AG08396 (cell line): ENCODE data around the gene SOAT2.
"Not testable (repeated sequence)": the region's sequence is repeated elsewhere in the genome, so short reads cannot be mapped to it uniquely, and the experiment has no call there.

ENCODE experiments used
- DNase-seq: peaks from one replicate; pipeline ENCODE4 v3.0.0; 2012; ENCODE audit warnings: low spot score, mixed read lengths

SOAT2 gene

DNA sequence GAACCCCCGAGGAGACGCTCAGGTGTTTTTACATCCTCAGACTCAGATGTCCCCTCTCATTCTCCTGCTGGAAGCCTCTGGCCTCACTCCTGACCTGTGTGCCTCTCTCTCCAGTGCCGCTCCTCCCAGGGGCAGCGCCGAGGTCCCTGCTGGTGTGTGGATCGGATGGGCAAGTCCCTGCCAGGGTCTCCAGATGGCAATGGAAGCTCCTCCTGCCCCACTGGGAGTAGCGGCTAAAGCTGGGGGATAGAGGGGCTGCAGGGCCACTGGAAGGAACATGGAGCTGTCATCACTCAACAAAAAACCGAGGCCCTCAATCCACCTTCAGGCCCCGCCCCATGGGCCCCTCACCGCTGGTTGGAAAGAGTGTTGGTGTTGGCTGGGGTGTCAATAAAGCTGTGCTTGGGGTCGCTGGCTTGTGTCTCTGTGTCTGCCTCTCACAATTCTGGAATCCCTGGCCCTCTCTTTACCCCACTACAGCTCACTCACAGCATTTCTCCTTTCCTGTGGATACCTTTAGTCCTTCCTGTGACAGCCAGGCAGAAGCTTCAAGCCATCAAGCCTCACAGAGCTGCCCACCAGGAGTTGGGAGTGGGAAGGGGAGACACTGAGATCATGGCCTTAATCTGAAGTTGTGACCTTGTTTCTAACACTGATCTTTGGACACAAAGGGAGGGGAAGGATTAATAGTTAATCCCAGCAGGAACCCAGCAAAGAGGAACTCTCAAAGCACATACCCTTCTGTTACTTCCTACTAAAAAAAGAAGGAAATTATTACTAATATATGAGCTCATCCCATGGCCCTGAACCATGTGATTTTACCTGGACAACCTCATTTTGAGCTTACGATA lies 1.1 kb upstream of the SOAT2 start:
- no peak for DNase-seq

DNA sequence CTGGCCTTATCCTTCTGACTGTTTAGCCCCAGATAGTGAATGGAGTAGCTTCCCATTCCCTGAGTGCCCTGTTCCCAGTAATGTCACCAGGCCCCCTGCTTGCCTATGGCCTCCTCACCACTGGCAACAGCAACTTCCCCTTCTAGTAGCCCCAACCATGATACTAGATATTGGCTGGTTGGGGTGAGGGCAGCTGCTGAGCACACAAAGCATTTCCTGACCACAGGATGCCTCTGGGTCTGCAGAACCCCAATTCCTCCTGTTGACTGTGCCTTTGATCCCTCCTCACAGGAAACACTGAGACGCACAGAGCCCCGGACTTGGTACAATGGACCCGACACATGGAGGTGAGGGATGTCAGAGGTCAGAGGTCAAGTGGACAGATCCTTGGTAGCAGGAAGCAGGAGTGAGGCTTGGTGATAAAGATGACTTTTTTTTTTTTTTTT lies 597 bp downstream of the SOAT2 start:
- DNase-seq: no peak

DNA sequence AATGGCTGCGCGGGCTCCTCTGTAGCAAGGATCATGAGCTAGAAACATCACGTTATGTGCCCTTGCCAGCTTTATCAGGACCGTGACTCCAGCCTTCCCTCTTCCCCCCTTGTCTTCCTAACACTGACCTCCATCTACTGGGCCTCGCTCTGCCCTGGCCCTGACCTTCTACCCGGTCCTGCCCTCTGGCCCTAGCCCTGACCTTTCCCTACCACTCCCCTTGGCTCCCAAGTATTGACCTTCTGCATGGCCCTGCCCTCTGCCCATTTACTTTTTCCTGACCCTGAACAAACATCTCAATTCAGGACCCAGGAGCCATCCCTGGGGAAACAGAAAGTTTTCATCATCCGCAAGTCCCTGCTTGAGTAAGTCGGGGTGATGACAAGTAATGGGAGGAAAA lies 2.0 kb downstream of the SOAT2 start:
- DNase-seq: no peak

DNA sequence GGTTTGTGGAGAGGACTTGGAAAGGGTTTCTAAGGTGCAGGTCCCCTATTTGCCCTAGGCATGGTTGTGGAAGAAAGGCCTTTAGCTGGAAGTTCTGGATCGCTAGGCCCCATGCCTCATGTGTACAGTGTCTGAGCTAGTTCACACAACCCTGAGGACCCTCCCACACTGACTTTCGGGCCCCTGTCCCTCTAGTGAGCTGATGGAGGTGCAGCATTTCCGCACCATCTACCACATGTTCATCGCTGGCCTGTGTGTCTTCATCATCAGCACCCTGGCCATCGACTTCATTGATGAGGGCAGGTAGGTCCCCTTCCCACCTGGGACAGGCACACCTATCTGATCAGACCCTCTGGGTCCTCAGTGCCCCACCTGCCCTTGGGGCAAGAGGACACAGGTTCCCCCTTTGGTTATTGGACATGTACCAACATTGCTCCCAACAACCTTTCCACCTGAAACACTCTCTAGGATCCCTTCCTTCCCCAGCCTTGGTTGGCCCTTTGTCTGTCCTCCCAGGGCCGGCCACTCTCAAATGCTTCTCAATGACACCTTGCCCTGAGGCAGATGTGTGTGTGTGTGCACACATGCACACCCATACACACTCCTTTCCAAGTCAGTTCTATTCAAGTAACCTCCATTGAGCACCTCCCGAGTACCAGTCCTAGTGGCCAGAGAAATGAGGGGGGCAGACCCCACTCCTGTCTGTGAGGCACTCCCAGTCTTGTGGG lies 2.6 kb downstream of the SOAT2 start:
- DNase-seq: no peak

DNA sequence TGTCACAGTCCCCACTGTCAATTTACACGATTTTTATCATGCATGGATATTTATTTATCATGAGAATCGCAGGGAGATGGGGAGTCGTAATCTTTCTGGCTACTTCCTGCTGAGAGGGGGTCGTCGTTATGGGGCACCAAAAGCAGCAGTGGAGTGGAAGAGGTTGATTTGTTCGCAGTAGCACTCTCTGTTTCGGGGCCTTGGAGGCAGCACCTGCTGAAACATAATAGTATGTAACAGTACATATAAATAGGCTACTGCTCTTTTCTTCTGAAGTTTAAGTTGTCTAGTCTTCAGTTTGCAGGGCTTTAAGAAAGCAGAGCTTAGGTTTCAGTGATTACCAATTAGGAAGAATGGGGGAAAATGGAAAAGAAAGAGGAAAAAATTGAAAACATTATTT lies 3.8 kb downstream of the SOAT2 start:
- no peak for DNase-seq

DNA sequence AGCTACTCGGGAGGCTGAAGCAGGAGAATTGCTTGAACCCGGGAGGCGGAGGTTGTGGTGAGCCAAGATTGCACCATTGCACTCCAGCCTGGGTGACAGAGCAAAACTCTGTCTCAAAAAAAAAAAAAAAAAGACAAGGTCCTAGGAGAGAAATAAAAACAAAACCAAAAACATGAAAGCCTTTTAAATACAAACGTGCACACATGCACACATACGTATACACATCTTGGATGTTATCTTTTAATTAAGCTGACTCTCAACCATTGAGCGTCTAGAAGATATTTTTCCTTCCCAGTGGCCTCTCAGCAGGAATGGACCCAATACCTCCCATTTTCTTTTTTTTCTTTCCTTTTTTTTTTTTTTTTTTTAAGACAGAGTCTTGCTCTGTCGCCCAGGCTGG lies 9.1 kb downstream of the SOAT2 start:
- not testable (repeated sequence) for DNase-seq

DNA sequence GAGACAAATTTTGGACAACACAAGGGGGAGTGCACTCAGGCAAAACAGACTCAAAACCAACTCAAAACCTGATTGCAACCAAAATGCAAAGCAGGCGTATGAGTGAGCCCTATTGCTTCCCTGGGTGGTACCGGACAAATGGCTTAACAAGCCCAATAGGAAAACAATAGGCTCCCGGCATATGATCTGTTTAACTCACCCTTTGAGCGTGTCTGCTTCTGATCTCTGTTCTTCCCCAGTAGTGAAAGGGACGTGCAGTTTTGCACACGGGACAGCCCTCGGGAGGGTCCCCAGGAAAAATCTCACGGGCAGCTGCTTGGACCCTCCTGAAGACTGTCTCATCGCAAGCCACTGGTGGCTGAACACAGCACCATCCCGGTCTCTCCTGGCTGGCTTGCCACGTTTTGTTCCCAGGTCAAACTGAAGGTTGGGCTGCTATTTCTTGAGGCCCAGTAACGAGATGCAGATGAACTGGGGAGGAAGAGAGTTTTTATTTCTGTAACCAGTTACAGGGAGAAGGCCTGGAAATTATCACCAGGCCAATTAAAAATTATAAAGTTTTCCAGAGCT lies 9.9 kb downstream of the SOAT2 start:
- no peak for DNase-seq

DNA sequence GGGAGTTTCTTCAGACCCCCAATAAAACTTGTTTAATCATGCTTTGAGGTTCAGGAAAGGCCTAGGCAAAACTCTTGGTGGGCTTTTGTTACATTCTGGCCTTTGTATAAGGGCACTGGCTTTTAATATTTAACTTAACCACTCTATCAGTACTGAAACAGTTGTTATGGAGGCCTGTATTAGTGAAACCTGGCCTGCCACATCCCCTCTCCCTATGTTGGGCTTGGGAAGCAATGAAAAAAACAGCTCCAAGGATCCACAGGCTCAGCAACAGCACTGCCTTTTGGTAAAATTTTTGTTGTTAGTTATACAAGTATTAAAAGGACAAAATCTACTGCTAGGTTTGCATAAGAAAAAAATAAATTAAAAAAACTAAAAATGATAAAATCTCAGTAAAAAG lies 10.7 kb downstream of the SOAT2 start:
- no peak for DNase-seq

DNA sequence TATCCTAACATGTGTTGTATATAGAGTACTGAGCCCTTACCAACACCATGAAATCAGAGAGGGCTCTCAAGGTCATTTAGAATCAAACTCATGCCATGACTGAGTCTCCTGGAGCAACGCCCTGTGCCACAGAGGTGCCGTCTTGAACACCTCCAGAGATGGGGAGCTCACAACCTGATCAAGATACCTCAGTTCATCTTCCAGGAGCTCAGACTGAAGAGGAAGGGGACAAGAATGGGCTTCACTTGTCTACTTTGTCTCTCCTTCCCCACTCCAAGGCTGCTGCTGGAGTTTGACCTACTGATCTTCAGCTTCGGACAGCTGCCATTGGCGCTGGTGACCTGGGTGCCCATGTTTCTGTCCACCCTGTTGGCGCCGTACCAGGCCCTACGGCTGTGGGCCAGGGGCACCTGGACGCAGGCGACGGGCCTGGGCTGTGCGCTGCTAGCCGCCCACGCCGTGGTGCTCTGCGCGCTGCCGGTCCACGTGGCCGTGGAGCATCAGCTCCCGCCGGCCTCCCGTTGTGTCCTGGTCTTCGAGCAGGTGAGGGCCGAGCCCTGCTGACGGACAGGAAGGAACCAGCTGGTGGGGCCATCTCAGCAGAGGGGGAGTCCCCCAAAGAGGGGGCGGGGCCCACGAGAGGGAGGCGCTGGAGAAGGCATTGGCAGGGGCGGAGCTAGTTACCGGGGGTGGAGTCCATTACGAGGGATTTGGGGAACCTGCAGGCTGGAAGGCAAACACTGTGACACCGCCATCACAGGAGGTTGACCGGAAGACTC lies 12.0 kb downstream of the SOAT2 start:
- peak; percentile 10 for DNase-seq

DNA sequence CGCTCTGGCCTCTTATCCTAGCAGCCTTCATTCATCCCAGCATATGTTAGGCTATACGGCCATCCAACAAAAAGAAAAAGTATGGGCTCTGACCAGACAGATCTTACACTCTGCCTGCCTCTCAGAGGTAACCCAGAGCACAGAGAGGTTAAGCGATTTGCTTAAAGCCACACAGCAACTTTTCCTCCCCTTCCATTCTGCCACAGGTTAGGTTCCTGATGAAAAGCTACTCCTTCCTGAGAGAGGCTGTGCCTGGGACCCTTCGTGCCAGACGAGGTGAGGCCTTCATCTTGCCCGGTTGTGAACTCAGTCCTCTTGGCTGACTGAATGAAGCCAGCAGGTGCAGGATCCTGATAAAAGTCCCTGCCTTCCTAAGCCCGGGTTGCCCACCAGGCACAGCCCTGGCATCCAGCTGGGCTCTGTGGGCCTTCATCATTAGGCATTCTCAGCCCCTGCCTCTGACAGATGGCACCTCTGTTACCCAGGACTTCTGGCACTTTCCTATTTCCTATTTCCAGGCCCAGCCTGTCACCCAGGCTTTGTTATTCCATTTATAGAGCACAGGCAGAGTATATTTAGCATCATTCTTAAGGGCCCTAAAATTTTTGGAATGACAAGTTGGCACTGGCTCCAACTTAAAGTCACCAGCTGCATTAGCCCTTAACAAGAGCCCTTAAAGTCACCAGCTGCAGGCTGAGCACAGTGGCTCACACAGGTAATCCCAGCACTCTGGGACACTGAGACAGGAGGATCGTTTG lies 12.8 kb downstream of the SOAT2 start:
- peak; percentile 5 for DNase-seq

DNA sequence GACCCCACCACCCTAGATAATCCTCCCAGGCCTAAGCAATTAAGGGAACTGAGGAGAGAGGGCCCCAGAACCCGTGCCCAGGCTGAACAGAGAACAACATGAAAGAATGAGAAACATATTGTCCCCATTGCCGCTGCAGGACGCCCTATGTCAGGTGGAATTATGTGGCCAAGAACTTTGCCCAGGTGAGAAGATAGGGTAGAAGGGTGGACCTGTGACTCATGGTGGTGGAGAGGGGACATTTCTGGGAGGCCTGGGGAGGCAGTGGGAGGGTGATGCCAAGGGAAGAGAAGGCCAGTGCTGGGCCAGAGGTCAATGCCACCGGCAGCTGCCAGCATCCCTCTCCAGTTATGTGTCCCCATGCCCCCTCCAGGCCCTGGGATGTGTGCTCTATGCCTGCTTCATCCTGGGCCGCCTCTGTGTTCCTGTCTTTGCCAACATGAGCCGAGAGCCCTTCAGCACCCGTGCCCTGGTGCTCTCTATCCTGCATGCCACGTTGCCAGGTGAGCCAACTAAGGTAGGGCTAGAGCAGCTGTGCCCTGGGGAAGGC lies 15.5 kb downstream of the SOAT2 start:
- no peak for DNase-seq

DNA sequence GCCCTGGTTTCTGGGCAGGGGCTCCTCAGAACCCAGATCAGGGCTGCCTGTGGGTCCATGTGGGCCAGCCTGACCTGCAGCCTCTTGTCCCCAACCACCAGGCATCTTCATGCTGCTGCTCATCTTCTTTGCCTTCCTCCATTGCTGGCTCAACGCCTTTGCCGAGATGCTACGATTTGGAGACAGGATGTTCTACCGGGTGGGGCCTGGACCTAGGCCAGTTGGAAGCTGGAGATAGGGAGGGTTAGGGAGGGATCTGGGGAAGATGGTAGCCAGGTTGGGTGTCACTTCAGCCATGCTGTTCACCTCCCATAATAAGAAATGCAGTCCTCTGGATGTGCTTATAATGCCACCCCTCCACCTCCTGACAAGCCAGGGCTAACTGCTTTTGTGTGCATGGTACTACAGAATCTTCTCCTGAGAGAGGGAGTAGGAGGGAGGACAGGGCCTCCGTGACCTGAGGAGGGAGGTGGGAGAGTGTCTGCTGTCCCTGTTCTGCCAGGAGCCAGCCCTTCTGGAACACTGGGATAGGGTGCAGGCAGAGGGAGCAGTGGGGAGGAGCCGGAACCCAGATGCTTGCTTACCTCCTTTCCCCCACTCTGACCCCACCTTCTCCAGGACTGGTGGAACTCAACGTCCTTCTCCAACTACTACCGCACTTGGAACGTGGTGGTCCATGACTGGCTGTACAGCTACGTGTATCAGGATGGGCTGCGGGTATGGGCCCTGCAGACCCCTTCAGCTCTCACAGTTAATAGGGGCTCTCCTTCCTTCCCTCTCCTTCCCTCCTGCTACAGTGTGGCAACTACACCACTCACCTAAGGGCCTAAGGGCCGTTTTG lies 17.6 kb downstream of the SOAT2 start:
- peak; percentile 3 for DNase-seq

DNA sequence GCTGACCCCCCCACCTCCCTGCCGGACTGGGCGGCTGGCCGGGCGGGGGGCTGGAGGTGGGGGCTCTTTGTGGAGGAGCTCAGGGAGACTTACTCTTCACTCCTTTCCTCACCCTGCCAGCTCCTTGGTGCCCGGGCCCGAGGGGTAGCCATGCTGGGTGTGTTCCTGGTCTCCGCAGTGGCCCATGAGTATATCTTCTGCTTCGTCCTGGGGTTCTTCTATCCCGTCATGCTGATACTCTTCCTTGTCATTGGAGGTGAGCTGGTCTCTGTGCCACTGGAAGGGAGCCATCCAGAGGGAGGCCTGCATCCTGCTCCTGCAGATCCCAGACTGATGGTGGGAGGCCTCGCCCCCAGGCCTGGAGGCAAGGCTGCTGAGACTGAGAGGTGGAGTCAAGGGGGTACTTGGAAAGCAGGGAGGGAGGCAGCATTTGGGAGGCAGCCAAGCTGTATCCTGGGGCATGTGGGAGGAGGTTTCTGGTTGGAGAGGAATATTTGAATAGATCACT lies 19.7 kb downstream of the SOAT2 start:
- DNase-seq: peak; percentile 17

DNA sequence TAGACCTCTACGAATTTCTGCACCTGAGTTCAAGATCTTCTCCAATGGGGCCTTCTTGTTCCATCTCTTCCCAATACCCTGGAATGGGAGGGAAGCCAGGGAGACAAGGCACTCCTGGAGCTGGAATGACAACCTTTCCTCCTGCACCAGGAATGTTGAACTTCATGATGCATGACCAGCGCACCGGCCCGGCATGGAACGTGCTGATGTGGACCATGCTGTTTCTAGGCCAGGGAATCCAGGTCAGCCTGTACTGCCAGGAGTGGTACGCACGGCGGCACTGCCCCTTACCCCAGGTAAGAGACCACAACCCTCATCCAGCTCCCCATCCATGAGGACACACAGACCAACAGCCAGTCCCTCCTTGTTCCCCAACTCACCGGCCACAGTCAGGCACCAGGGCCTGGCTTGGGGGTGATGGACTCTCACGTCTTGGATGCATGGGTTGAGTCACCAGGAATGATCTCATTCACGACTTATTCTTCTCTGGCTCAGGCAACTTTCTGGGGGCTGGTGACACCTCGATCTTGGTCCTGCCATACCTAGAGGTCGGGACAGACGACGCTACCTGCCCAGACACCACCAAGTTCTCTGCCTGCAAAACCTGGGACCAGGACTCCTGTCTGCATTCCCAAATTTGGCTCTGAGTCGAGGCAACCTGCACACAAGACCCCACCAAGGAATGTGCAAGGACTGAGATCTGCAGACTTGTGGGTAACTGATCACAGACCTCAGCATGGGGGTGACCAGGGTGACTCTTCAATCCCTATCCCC lies 20.5 kb downstream of the SOAT2 start:
- DNase-seq: peak; percentile 81

DNA sequence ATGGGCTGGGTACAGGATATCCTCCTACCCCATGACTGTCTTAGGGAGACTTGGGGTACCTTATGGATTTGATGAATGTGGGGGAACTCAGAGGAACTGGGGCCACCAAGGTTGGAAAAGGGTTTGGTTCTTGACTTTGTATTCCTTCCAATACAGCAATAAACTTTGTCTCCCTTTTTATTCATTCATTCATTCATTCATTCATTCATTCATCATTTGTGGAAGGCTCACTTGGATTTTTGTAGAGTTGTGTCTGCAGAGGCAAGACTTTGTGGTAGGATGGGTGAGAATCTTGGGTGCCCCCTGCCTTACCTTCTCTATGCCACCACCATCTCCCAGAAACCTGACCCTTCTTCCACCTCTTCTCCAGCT lies 21.1 kb downstream of the SOAT2 start:
- DNase-seq: no peak

DNA sequence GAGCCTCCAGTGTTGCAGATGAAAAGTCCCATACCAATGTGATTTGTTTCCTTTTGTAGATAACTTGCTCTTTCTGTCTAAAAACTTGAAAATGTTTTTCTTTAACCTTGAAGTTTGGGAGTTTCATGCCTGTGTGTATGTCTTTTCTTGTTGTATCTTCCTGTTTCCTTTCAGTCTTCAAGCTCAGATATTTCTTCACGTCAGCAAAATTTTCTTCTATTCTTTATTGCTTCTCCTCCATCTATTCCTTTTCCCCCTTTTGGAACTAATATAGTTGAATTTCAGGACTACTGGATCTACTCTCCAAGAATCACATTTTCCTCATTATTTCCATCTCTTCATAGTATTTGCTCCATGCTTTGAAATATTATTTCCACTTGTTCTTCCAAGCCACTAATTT lies 23.9 kb downstream of the SOAT2 start:
- no peak for DNase-seq

DNA sequence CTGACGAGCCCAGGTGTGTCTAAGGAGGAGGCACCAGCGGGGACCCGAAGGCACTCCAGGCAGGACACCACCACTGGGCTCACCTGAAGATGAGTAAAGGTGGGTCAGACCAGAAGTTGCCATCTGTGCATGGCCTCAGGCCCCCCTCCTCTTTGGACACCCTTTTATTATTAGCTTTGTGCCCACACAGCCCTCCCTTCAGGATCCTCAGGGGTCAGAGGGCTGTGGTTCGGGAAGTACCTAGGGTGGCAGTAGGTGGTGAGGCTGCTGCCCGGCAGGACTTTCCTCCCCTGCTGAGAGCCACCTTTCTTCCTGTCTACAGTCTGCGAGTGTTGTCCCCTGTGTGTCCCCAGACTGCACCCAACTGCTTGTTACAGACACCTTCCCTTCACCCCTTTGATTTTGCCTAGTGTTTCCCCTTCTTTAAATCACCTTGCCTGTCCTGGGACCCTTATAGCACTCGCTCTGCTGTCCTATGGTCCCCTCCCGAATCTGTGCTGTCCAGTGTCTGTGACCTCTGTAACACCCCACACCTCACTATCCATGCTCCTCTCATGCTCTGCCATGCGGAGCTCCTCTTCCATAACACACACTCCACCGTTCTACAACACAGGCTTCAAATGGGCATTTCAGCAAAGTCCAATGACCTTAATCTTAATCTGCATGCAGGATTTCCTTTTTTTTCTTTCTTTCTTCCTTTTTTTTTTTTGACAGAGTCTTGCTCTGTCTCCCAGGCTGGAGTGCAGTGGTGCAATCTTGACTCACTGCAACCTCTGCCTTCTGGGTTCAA lies 25.7 kb downstream of the SOAT2 start:
- DNase-seq: no peak

DNA sequence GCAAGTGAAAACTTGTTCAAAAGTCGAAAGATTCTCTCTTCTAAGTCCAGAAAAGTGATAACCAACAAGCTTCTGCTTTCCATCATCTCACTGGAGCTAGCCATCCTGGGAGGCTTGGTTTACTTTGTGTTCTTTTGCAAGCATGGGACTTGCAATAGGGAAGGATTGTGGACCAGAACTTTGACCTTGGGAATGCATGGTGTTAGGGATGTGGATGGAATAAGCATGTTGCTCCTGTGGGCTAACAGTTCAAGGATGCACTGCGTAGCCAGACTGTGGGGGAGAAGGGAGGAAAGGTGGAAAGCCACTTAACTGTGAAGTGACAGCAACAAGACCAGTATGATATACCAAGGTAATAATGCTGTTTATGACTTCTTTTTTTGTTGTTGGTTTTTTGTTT lies 28.6 kb downstream of the SOAT2 start:
- no peak for DNase-seq

DNA sequence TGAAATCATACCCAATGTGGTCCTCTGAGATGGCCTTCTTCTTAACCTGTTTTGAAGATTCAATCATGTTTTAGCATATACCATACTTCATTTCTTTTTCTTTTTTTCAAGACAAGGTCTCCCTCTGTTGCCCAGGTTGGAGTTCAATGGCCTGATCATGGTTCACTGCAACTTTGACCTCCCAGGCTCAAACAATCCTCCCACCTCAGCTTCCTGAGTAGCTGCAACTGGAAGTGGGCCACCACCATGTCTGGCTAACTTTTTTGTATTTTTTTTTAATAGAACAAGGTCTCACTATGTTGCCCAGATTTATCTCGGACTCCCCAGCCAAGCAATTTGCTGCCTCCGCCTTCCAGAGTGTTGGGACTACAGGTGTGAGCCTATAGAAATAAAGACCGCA lies 30.4 kb downstream of the SOAT2 start:
- DNase-seq: no peak
